DMS53 treated with DMSO at 0.1 percent for 48 hours (cell line): ENCODE results near the gene ATP2A1.

ENCODE experiments used
- DNase-seq: peaks from one replicate; lab custom pipeline; 2025; ENCODE audit not compliant: unreplicated experiment; lab: John Stamatoyannopoulos, UW

Gene ATP2A1

GRCh38 chr16:28878083-28878926 is at the start of gene ATP2A1:
TSS of gene ATP2A1 (plus strand) at chr16:28878488. CDS start at chr16:28878672, 184 bp downstream.
- DNase-seq = no peak

DNA sequence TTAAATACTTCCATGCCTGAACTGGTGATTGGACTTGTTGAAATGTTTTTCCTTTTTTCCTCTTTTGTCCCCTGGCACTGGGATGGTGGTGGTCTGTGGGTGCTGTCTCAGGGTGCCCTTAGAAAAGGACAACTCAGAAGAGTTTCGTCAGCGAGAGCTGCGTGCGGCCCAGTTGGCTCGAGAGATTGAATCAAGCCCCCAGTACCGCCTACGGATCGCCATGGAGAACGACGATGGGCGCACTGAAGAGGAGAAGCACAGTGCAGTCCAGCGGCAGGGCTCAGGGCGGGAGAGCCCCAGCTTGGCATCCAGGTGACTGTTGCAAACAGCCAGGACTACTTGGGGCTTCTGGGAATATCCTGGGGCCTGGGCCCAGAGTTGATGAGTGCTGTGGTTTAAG is 48.5 kb upstream of the ATP2A1 start:
- DNase-seq = no peak

- DNase-seq = no peak
Observed at GRCh38 chr16:28830531-28830930, 47.8 kb upstream of the ATP2A1 start.

- DNase-seq = no peak
Observed at GRCh38 chr16:28834349-28834748, 43.9 kb upstream of the ATP2A1 start.

DNA sequence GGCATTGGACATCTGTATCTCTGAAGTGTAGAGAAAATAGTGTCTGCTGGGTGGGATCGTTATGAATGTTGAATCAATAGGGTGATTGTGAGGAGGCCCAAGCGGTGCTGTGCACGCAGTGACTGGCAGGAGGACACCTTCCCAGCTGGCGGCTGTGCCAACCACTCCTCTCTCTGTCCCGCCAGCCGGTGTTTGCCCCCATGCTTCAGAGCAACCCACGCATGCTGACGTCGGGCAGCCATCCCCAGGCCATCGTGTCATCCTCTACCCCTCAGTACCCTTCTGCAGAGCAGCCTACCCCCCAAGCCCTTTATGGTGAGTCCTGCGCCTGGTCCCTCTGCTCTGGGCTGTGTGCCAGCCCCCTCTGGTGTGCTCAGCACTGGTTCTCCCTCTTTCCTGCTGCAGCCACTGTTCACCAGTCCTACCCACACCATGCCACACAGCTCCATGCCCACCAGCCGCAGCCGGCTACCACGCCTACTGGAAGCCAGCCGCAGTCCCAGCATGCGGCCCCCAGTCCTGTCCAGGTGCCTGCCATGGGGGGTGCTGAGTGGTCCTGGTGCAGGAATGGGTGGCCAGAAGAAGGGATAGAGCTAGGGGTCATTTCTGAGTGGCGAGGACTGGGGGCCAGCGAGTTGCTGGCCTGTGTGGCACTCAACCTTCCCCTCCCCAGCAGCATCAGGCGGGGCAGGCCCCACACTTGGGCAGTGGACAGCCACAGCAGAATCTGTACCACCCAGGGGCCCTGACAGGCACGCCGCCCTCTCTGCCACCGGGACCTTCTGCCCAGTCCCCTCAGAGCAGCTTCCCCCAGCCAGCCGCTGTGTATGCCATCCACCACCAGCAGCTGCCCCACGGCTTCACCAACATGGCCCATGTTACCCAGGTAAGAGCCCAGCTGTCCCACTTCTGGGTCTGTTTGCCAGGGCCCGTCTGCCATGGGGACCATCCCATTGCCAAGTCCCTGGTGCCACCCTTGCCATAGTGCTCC is 43.1 kb upstream of the ATP2A1 start:
- no peak for DNase-seq

DNA sequence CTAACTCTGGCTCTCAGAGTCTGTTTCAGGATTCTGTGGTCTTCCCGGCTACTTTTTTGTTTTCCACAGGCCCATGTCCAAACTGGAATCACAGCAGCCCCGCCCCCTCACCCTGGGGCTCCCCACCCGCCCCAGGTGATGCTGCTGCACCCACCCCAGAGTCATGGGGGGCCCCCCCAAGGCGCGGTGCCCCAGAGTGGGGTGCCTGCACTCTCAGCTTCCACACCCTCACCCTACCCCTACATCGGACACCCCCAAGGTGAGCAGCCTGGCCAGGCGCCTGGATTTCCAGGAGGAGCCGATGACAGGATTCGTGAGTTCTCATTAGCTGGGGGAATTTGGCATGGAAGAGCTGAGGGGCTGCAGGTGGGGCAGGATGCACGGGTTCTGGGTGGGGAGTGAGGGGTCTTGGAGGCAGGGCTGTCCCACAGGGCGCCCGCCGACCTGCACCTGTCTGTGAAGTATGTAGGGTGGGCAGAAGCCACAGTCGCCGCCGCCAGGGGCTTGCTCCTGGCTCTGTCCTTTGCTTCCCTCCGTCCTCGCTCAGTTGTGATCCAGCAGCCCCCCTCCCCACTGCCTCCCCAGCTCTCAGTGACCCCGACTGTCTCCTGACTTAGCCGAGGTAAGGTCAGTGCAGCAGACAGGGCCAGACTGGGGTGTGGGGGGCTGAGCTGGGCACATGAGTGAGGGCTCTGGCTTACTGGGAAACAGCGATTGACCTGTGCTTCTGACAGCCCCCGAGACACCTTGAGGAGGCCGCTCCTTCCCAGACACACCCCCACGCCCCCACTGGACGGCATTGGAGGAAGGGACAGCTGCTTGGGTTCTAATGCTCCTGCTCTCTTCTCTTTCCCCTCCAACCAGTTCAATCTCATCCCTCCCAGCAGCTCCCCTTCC is 42.2 kb upstream of the ATP2A1 start:
- DNase-seq = no peak

DNA sequence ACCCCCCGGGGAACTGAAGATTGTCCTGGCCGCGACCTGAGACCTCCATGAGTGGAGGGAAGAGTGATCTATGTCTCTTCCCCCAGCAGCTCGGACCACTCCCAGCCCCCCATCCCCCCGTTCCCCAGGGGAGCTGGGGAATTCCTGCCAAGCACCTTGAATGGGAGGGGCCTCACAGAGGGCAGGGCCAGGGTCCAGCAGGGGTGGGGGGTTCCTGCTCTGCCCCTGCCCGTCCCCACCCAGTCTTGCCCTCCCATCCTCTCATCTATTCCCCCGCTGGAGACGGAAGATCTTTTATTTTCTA is 41.6 kb upstream of the ATP2A1 start:
- no peak for DNase-seq

DNA sequence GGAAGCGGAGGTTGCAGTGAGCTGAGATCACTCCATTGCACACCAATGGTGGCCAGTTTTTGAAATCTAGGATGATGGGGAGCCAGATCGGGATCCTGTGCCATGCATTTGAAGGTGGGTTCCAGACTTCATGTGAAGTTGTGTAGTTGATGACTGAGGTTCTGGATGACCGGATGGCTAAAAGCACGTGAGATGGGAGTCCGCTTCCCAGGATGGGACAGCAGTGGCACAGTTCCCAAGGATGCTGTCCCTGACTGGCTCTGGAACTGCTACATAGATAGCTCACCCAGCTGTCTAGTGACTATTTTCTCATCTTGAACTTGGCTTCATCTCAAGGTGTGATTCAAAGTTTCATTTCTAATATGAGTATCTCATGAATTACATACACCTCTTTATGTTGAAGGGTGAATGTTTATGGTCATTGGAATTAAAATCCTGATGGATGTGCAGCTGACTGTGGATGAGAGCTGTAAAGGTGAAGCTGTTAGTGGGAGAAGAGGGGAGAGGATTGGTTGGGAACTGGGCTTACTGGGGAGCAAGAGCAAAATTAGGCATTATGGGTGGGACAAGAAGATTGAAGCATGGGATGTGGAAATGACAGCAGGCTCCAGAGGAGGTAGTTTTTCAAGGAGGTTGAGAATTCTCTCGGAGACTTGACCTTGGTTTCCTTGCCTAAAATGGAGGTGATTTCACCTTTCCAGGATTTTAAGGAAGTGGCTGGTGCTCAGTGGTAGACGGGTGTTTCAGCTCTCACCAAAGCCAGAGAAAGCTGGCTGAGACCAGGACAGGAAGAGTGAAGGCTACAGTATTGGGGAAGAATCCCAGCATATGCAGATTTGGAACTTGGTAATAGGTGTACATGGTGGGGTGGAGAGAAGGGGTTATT is 40.4 kb upstream of the ATP2A1 start:
- DNase-seq = no peak

GRCh38 chr16:28838558-28838918 is 39.8 kb upstream of the ATP2A1 start:
- DNase-seq = no peak

DNA sequence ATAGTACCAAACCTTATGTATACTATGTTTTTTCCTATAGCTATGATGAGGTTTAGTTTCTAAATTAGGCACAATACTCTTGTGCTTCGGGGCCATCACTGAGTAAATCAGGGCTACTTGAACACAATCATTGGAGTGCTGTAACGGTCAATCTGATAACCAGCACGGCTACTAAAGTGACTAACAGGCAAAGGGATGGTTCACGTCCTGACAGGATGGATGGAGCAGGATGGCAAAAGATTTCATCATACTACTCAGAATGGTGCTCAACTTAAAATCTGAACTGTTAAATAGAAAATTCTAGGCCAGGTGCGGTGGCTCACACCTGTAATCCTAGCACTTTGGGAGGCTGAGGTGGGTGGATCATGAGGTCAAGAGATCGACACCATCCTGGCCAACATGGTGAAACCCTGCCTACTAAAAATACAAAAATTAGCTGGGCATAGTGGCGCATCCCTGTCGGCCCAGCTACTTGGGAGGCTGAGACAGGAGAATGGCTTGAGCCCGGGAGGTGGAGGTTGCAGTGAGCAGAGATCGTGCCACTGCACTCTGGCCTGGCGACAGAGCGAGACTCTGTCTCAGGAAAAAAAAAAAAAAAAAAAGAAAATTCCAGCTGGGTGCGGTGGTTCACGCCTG is 39.2 kb upstream of the ATP2A1 start:
- DNase-seq = no peak

GRCh38 chr16:28839899-28840298 is 38.4 kb upstream of the ATP2A1 start:
- DNase-seq = no peak

DNA sequence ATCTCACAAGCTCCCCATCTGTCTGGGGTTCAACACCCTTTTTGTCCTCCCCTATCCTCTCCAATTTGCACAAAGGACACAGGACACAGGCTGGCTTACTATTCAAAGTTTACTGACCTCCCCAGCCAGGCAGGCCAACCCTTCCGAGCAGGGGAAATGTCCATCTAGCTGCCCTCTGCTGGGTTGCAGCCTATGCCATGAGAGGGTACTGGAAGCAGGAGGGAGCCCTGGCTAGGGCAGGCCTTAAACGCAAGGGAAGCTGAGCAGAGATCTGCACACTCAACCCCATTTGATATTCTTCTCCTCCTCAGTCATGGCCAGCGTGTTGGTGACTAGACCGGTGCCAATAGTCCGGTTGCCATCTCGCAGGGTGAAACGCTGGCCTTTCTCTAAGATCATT is 35.6 kb upstream of the ATP2A1 start:
- DNase-seq = no peak

GRCh38 chr16:28843766-28844165 is 34.5 kb upstream of the ATP2A1 start:
- no peak for DNase-seq

GRCh38 chr16:28844226-28844885 is 33.9 kb upstream of the ATP2A1 start:
- DNase-seq = no peak

- DNase-seq = peak; percentile 12
Observed at GRCh38 chr16:28845293-28845692, 33.0 kb upstream of the ATP2A1 start.

DNA sequence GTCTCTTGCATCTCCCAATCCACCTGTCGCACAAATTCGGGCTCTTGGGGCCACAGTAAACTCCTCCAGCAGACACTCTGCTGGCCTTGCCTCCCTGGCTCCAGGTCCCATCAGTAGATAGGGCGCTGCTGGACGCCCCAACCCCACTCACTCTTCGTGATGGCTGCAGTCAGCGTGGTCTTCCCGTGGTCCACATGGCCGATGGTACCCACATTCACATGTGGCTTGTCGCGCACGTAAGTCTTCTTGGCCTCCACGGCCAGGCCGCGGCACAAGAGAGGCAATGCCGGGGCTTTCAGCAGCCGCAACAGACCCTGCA is 32.6 kb upstream of the ATP2A1 start:
- DNase-seq = no peak

GRCh38 chr16:28846080-28846932 is 32.0 kb upstream of the ATP2A1 start, which contains the start of gene TUFM:
TSS of gene TUFM (minus strand) at chr16:28846348. CDS start at chr16:28846269, 79 bp downstream.
- peak; percentile 92 for DNase-seq

DNA sequence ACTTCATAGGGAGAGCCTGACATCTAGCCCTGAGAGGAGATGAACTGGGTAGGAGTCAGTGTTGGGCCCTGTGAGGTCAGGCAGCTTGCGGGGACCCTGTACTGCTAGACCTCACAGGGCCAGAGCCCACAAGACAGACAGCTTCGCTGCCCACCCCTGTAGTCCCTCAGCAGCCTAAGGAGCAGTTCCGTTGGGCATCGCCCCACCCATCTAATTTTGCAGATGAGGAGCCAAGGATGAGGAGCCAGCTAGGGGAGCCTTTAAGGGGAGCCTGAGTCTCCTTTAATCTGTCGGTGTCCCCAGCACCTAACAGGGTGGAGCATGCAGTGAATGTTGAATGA is 31.4 kb upstream of the ATP2A1 start:
- DNase-seq = no peak
